ENCODE data around the gene AUTS2. TPM values are rescaled to one million over a fixed set of nuclear protein-coding genes. Genes with fewer than 3 reads are reported as not detected.

Gene AUTS2
- total RNA-seq, 1 experiment from 2014 or later, result 2.5 TPM

DNA sequence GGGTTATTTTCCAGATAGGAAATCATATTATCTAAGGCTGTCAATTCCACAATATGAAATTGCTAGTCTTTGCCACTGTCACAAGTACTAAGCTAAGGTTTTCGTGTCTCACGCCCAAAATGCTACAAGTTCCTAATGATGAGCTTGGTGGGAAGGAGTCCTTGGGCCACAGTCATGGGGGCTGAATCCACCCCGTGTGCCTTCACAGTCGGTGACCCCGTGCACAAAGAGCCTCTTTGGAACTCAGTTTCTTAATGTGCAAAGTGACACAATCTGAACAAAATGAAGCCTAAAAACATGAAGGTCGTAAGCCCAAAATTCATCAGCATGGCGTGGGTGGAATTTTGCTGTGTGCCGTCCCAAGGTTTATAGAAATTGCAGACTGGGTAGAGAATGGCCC lies 1196.7 kb downstream of the AUTS2 start:
- TF ChIP-seq, protein P1, sequence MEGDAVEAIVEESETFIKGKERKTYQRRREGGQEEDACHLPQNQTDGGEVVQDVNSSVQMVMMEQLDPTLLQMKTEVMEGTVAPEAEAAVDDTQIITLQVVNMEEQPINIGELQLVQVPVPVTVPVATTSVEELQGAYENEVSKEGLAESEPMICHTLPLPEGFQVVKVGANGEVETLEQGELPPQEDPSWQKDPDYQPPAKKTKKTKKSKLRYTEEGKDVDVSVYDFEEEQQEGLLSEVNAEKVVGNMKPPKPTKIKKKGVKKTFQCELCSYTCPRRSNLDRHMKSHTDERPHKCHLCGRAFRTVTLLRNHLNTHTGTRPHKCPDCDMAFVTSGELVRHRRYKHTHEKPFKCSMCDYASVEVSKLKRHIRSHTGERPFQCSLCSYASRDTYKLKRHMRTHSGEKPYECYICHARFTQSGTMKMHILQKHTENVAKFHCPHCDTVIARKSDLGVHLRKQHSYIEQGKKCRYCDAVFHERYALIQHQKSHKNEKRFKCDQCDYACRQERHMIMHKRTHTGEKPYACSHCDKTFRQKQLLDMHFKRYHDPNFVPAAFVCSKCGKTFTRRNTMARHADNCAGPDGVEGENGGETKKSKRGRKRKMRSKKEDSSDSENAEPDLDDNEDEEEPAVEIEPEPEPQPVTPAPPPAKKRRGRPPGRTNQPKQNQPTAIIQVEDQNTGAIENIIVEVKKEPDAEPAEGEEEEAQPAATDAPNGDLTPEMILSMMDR (IDR thresholded peaks at IDR 0.05), result no peak
- TF ChIP-seq TCF7L2 (IDR thresholded peaks at IDR 0.05; ENCODE audit: low read depth, low read length), result no peak
- no peak for TF ChIP-seq SIN3A (IDR thresholded peaks at IDR 0.05; ENCODE audit: borderline replicate concordance, insufficient read depth, low read depth, low read length)
- TF ChIP-seq, protein P2, sequence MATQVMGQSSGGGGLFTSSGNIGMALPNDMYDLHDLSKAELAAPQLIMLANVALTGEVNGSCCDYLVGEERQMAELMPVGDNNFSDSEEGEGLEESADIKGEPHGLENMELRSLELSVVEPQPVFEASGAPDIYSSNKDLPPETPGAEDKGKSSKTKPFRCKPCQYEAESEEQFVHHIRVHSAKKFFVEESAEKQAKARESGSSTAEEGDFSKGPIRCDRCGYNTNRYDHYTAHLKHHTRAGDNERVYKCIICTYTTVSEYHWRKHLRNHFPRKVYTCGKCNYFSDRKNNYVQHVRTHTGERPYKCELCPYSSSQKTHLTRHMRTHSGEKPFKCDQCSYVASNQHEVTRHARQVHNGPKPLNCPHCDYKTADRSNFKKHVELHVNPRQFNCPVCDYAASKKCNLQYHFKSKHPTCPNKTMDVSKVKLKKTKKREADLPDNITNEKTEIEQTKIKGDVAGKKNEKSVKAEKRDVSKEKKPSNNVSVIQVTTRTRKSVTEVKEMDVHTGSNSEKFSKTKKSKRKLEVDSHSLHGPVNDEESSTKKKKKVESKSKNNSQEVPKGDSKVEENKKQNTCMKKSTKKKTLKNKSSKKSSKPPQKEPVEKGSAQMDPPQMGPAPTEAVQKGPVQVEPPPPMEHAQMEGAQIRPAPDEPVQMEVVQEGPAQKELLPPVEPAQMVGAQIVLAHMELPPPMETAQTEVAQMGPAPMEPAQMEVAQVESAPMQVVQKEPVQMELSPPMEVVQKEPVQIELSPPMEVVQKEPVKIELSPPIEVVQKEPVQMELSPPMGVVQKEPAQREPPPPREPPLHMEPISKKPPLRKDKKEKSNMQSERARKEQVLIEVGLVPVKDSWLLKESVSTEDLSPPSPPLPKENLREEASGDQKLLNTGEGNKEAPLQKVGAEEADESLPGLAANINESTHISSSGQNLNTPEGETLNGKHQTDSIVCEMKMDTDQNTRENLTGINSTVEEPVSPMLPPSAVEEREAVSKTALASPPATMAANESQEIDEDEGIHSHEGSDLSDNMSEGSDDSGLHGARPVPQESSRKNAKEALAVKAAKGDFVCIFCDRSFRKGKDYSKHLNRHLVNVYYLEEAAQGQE (IDR thresholded peaks at IDR 0.05; ENCODE audit: insufficient read depth in 1 of 2, low read depth in 2 of 2, low read length in 1 of 2), result no peak
- no peak for TF ChIP-seq POLR2AphosphoS5 (IDR thresholded peaks at IDR 0.05; ENCODE audit: low read depth, low read length)
- ATAC-seq (no peak), DNase-seq (ENCODE audit: low read depth, low spot score) (no peak)
- ChIA-PET POLR2A (no interaction called here), CTCF (no interaction called here)
- in situ Hi-C loops (cut with HindIII; ENCODE audit: low pct_unique_long_range_greater_than_20kb, low sequenced_read_pairs), result no loop called here
- Histone ChIP-seq H3K27ac (ENCODE audit: low read length) (no peak overlapping the region), H3K27me3 (ENCODE audit: control insufficient read depth, insufficient read depth, low read length) (no peaks in the 10 kb centered on the region), H3K4me3 (ENCODE audit: low read depth in 2 of 2, low read length in 2 of 2) (no peak overlapping the region), H3K4me1 (ENCODE audit: control insufficient read depth, insufficient read depth, low read length) (no peaks in the 10 kb centered on the region), H3K36me3 (ENCODE audit: control insufficient read depth, insufficient read depth, low read length) (no peaks in the 10 kb centered on the region), H3K9me3 (ENCODE audit: control insufficient read depth, insufficient read depth, low read depth, low read length) (no peaks in the 10 kb centered on the region)
- intact Hi-C loops (cut with micrococcal nuclease; ENCODE audit: unreplicated experiment), result no loop called here
- BruUV-seq (replicated peaks), result no TSS peak

DNA sequence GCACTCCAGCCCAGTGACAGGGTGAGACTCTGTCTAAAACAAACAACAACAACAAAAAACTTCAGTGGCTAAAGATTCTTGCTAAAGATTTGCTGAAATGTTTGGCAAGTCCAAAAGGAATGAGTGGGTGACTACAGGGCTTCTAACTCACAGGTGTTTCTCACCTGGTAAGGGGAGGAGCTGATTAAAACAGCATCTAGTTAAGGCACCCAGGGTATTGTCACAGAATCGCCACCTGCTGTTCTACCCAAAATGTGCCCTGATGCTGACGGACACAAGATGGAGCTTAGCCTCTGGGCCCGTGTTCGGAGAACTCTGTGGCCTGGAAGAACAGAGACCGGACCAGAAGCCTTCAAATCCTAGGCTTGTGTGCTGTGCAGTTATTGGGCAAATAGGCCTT lies 1197.7 kb downstream of the AUTS2 start:
- H3K4me1 ChIP-seq (ENCODE audit: control insufficient read depth, insufficient read depth, low read length), result no peaks in the 10 kb centered on the region
- BruUV-seq (replicated peaks), result no TSS peak
- intact Hi-C loops (cut with micrococcal nuclease; ENCODE audit: unreplicated experiment) (no loop called here), in situ Hi-C loops (cut with HindIII; ENCODE audit: low pct_unique_long_range_greater_than_20kb, low sequenced_read_pairs) (no loop called here)
- H3K9me3 ChIP-seq (ENCODE audit: control insufficient read depth, insufficient read depth, low read depth, low read length), result no peaks in the 10 kb centered on the region
- no peak for ATAC-seq
- H3K27ac ChIP-seq (ENCODE audit: low read length), result no peak overlapping the region
- TF ChIP-seq, protein P1 (IDR thresholded peaks at IDR 0.05), result no peak
- TF ChIP-seq TCF7L2 (IDR thresholded peaks at IDR 0.05; ENCODE audit: low read depth, low read length) (no peak), POLR2AphosphoS5 (IDR thresholded peaks at IDR 0.05; ENCODE audit: low read depth, low read length) (no peak), SIN3A (IDR thresholded peaks at IDR 0.05; ENCODE audit: borderline replicate concordance, insufficient read depth, low read depth, low read length) (no peak)
- TF ChIP-seq, protein P2 (IDR thresholded peaks at IDR 0.05; ENCODE audit: insufficient read depth in 1 of 2, low read depth in 2 of 2, low read length in 1 of 2), result no peak
- no peak overlapping the region for H3K4me3 ChIP-seq (ENCODE audit: low read depth in 2 of 2, low read length in 2 of 2)
- ChIA-PET CTCF (no interaction called here), POLR2A (no interaction called here)
- H3K27me3 ChIP-seq (ENCODE audit: control insufficient read depth, insufficient read depth, low read length), result no peaks in the 10 kb centered on the region
- no peaks in the 10 kb centered on the region for H3K36me3 ChIP-seq (ENCODE audit: control insufficient read depth, insufficient read depth, low read length)
- DNase-seq (ENCODE audit: low read depth, low spot score), result no peak

Data from Panc1 (cell line).